Measurements from ENCODE around the gene IPCEF1. TPM values are rescaled to one million over a fixed set of nuclear protein-coding genes. Genes with fewer than 3 reads are reported as not detected.
"Not testable (repeated sequence)": the region's sequence is repeated elsewhere in the genome, so short reads cannot be mapped to it uniquely, and the experiment has no call there.

IPCEF1 gene
- total and polyA plus RNA-seq, 2 experiments from 2014 or later = 0.80 TPM; not detected in 1

- Histone ChIP-seq H3K4me3 (no peak overlapping the region), H3K79me2 (no peaks in the 10 kb centered on the region), H3K4me2 (no peak overlapping the region), H2AFZ (no peak overlapping the region), H3K4me1 (ENCODE audit: insufficient read depth) (no peaks in the 10 kb centered on the region), H3K9me2 (replicated peaks; ENCODE audit: insufficient read depth) (no peaks in the 10 kb centered on the region), H3K27me3 (no peaks in the 10 kb centered on the region), H4K20me1 (ENCODE audit: insufficient read depth, poor library complexity, severe bottlenecking) (no peaks in the 10 kb centered on the region), H3K9me3 (ENCODE audit: low read depth) (no peaks in the 10 kb centered on the region), H3K36me3 (replicated peaks; ENCODE audit: insufficient read depth, low read depth) (no peaks in the 10 kb centered on the region), H3K27ac (no peak overlapping the region)
- DNase-seq (ENCODE audit: low spot score) = no peak
- TF ChIP-seq EZH2 (IDR thresholded peaks at IDR 0.05; ENCODE audit: borderline replicate concordance) (no peak), EZH2phosphoT487 (IDR thresholded peaks at IDR 0.05; ENCODE audit: low read depth, severe bottlenecking, unreplicated experiment) (no peak), CTCF (IDR thresholded peaks at IDR 0.05; ENCODE audit: poor library complexity) (no peak)
Observed at GRCh38 chr6:154187714-154188113, 168.9 kb downstream of the IPCEF1 start.

DNA sequence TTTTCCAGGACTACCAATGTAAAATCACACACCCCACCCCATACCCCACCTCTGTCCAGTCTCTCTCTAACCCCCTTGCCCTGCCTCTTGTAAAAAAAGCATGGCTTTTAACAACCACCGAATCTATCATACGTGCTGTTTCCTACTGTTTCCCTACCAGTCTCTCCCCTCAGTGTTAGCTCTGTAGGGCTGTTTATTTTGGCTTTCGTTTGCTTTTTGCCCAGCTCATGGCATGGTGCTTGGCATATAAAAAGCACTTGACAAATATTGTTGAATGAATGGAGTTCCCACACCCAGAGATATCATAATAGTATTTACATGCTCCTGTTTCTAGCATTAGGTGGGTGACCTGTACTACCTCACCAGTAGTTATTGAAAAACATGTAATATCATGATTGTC is 169.4 kb downstream of the IPCEF1 start:
- H3K36me3 ChIP-seq (replicated peaks; ENCODE audit: insufficient read depth, low read depth) = no peaks in the 10 kb centered on the region
- H2AFZ ChIP-seq = no peak overlapping the region
- H3K79me2 ChIP-seq = no peaks in the 10 kb centered on the region
- DNase-seq (ENCODE audit: low spot score) = no peak
- no peak for TF ChIP-seq EZH2 (IDR thresholded peaks at IDR 0.05; ENCODE audit: borderline replicate concordance)
- TF ChIP-seq EZH2phosphoT487 (IDR thresholded peaks at IDR 0.05; ENCODE audit: low read depth, severe bottlenecking, unreplicated experiment) = no peak
- no peak for TF ChIP-seq CTCF (IDR thresholded peaks at IDR 0.05; ENCODE audit: poor library complexity)
- H3K27ac ChIP-seq = no peak overlapping the region
- H3K9me3 ChIP-seq (ENCODE audit: low read depth) = no peaks in the 10 kb centered on the region
- WGBS (ENCODE audit: low lambda C conversion rate, missing lambda C conversion rate) = 82% methylated on average over 3 of the region's 3 CpGs
- no peaks in the 10 kb centered on the region for H4K20me1 ChIP-seq (ENCODE audit: insufficient read depth, poor library complexity, severe bottlenecking)
- H3K4me1 ChIP-seq (ENCODE audit: insufficient read depth) = no peaks in the 10 kb centered on the region
- H3K4me3 ChIP-seq = no peak overlapping the region
- H3K4me2 ChIP-seq = no peak overlapping the region
- no peaks in the 10 kb centered on the region for H3K27me3 ChIP-seq
- H3K9me2 ChIP-seq (replicated peaks; ENCODE audit: insufficient read depth) = no peaks in the 10 kb centered on the region

GRCh38 chr6:154179434-154179833 is 177.2 kb downstream of the IPCEF1 start:
- no peak for TF ChIP-seq EZH2phosphoT487 (IDR thresholded peaks at IDR 0.05; ENCODE audit: low read depth, severe bottlenecking, unreplicated experiment)
- no peak for TF ChIP-seq EZH2 (IDR thresholded peaks at IDR 0.05; ENCODE audit: borderline replicate concordance)
- TF ChIP-seq CTCF (IDR thresholded peaks at IDR 0.05; ENCODE audit: poor library complexity) = no peak
- Histone ChIP-seq H3K27me3 (no peaks in the 10 kb centered on the region), H4K20me1 (ENCODE audit: insufficient read depth, poor library complexity, severe bottlenecking) (no peaks in the 10 kb centered on the region), H3K27ac (no peak overlapping the region), H2AFZ (no peak overlapping the region), H3K4me2 (no peak overlapping the region), H3K36me3 (replicated peaks; ENCODE audit: insufficient read depth, low read depth) (no peaks in the 10 kb centered on the region), H3K79me2 (no peaks in the 10 kb centered on the region), H3K4me3 (no peak overlapping the region), H3K9me3 (ENCODE audit: low read depth) (no peaks in the 10 kb centered on the region), H3K4me1 (ENCODE audit: insufficient read depth) (no peaks in the 10 kb centered on the region), H3K9me2 (replicated peaks; ENCODE audit: insufficient read depth) (no peaks in the 10 kb centered on the region)
- 81% methylated on average over 5 of the region's 5 CpGs for WGBS (ENCODE audit: low lambda C conversion rate, missing lambda C conversion rate)
- DNase-seq (ENCODE audit: low spot score) = no peak

- H3K4me3 ChIP-seq; H3K79me2 ChIP-seq; H3K9me3 ChIP-seq (ENCODE audit: low read depth); H3K9me2 ChIP-seq (replicated peaks; ENCODE audit: insufficient read depth); H3K36me3 ChIP-seq (replicated peaks; ENCODE audit: insufficient read depth, low read depth); H2AFZ ChIP-seq; H3K4me1 ChIP-seq (ENCODE audit: insufficient read depth); DNase-seq (ENCODE audit: low spot score); H3K27ac ChIP-seq; H4K20me1 ChIP-seq (ENCODE audit: insufficient read depth, poor library complexity, severe bottlenecking); H3K27me3 ChIP-seq; H3K4me2 ChIP-seq: not testable (repeated sequence)
- WGBS (ENCODE audit: low lambda C conversion rate, missing lambda C conversion rate) = 80% methylated on average over 5 of the region's 5 CpGs
Observed at GRCh38 chr6:154172393-154172792, 184.2 kb downstream of the IPCEF1 start.
